Peyer's patch (tissue), 4 donors: ENCODE measurements around the gene CCDC85C.

Experiments
- POLR2A ChIP-seq, 2 donors: fragments of 450-650 bp; IDR thresholded peaks; one replicate each; pipeline ENCODE4 v1.5.1; 2017; ENCODE audit warnings: antibody characterized with exemption in 2 of 2, mild to moderate bottlenecking in 2 of 2, moderate library complexity in 2 of 2
- TF ChIP-seq, protein P1 (sequence below), 6 experiments: fragments of 450-650 bp in 4 of 6; fragments of 200-600 bp in 2 of 6; sonication (generic) in 1 of 6; IDR thresholded peaks; one replicate each; pipeline ENCODE4 v1.5.1; 2017 to 2019; ENCODE audit warnings: antibody characterized with exemption in 6 of 6, mild to moderate bottlenecking in 3 of 6, moderate library complexity in 1 of 6

DNA sequence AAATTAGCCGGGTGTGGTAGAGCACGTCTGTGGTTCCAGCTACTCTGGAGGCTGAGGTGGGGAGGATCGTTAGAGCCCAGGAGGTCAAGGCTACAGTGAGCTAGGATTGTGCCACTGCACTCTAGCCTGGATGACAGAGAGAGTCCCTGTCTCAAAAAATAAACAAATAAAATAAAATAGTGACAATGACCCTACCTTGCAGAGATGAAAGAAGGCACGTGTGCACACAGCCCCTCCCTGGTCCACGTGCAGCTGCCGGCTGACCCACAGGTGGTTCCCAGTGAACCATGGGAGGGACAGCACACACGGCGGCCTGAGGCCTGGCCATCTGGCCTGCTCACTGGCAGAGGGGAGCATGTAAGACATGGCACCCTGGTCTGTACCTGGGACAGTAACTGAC lies 45.6 kb upstream of the CCDC85C start:
- TF ChIP-seq, protein P1, sequence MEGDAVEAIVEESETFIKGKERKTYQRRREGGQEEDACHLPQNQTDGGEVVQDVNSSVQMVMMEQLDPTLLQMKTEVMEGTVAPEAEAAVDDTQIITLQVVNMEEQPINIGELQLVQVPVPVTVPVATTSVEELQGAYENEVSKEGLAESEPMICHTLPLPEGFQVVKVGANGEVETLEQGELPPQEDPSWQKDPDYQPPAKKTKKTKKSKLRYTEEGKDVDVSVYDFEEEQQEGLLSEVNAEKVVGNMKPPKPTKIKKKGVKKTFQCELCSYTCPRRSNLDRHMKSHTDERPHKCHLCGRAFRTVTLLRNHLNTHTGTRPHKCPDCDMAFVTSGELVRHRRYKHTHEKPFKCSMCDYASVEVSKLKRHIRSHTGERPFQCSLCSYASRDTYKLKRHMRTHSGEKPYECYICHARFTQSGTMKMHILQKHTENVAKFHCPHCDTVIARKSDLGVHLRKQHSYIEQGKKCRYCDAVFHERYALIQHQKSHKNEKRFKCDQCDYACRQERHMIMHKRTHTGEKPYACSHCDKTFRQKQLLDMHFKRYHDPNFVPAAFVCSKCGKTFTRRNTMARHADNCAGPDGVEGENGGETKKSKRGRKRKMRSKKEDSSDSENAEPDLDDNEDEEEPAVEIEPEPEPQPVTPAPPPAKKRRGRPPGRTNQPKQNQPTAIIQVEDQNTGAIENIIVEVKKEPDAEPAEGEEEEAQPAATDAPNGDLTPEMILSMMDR (IDR thresholded peaks at IDR 0.05), result no peak
- no peak for TF ChIP-seq POLR2A (IDR thresholded peaks at IDR 0.05)
